GM12872 (cell line): ENCODE results near the gene BCAN.

Source experiments
- CTCF ChIP-seq: IDR thresholded peaks from 3 replicates; pipeline ENCODE4 v1.5.1; 2011; ENCODE audit warnings: low read depth, mild to moderate bottlenecking, low read length, moderate library complexity; ENCODE audit not compliant: insufficient read depth

Gene BCAN

GRCh38 chr1:156691191-156691590, 49.3 kb downstream of the BCAN start:
- TF ChIP-seq CTCF, result no peak

- no peak for TF ChIP-seq CTCF
Observed at GRCh38 chr1:156691665-156692440, 49.9 kb downstream of the BCAN start.

- no peak for TF ChIP-seq CTCF
Observed at GRCh38 chr1:156692441-156692924, 50.6 kb downstream of the BCAN start.

GRCh38 chr1:156692925-156693847, 51.3 kb downstream of the BCAN start:
- no peak for TF ChIP-seq CTCF

GRCh38 chr1:156693848-156694689, 52.2 kb downstream of the BCAN start:
- no peak for TF ChIP-seq CTCF

GRCh38 chr1:156694690-156694962, 52.7 kb downstream of the BCAN start:
- TF ChIP-seq CTCF, result no peak

- TF ChIP-seq CTCF, result no peak
Observed at GRCh38 chr1:156696755-156697154, 54.8 kb downstream of the BCAN start.
